Hematopoietic multipotent progenitor cell treated with erythropoietin and hydrocortisone succinate and interleukin-3 and kit ligand, for 8 days (in vitro differentiated cells): ENCODE measurements around the gene TNNI3K.

Experiments
- DNase-seq: peaks from one replicate; pipeline ENCODE4 v3.0.0-alpha.2; 2015

TNNI3K gene

GRCh38 chr1:74453277-74453676 is 218.1 kb downstream of the TNNI3K start:
- no peak for DNase-seq

- no peak for DNase-seq
Observed at GRCh38 chr1:74455390-74455789, 220.2 kb downstream of the TNNI3K start.

GRCh38 chr1:74457253-74457652 is 222.1 kb downstream of the TNNI3K start:
- DNase-seq: no peak

GRCh38 chr1:74463333-74463988 is 228.3 kb downstream of the TNNI3K start:
- DNase-seq: no peak

GRCh38 chr1:74464037-74464436 is 228.8 kb downstream of the TNNI3K start:
- DNase-seq: no peak

- DNase-seq: no peak
Observed at GRCh38 chr1:74465193-74465681, 230.1 kb downstream of the TNNI3K start.

GRCh38 chr1:74467786-74468377 is 232.7 kb downstream of the TNNI3K start:
- no peak for DNase-seq

GRCh38 chr1:74468982-74469603 is 233.9 kb downstream of the TNNI3K start:
- DNase-seq: peak; percentile 42

GRCh38 chr1:74470251-74470650 is 235.1 kb downstream of the TNNI3K start:
- DNase-seq: no peak

- DNase-seq: no peak
Observed at GRCh38 chr1:74470936-74471335, 235.7 kb downstream of the TNNI3K start.

GRCh38 chr1:74471470-74471869 is 236.3 kb downstream of the TNNI3K start:
- no peak for DNase-seq

- DNase-seq: no peak
Observed at GRCh38 chr1:74474585-74474984, 239.4 kb downstream of the TNNI3K start.

- DNase-seq: no peak
Observed at GRCh38 chr1:74478979-74479378, 243.8 kb downstream of the TNNI3K start.

- DNase-seq: no peak
Observed at GRCh38 chr1:74480068-74480467, 244.9 kb downstream of the TNNI3K start.

GRCh38 chr1:74481607-74482006 is 246.4 kb downstream of the TNNI3K start:
- no peak for DNase-seq

- DNase-seq: no peak
Observed at GRCh38 chr1:74485622-74486021, 250.4 kb downstream of the TNNI3K start.

- DNase-seq: no peak
Observed at GRCh38 chr1:74486036-74486435, 250.8 kb downstream of the TNNI3K start.

- no peak for DNase-seq
Observed at GRCh38 chr1:74496669-74497068, 261.5 kb downstream of the TNNI3K start.

- no peak for DNase-seq
Observed at GRCh38 chr1:74498901-74499300, 263.7 kb downstream of the TNNI3K start.

- peak; percentile 4 for DNase-seq
Observed at GRCh38 chr1:74502432-74502831, 267.2 kb downstream of the TNNI3K start.

GRCh38 chr1:74502858-74503257 is 267.7 kb downstream of the TNNI3K start:
- DNase-seq: no peak

GRCh38 chr1:74504125-74504932 is 269.1 kb downstream of the TNNI3K start:
- DNase-seq: peak; percentile 56

- no peak for DNase-seq
Observed at GRCh38 chr1:74504933-74505512, 269.8 kb downstream of the TNNI3K start.
